ENCODE results near the gene PRKCH.

- TF ChIP-seq SP1 (CRISPR knock-in tag; conservative IDR thresholded peaks at IDR 0.05) (no peak), USF2 (CRISPR knock-in tag; IDR thresholded peaks at IDR 0.05) (no peak), ATF2 (CRISPR knock-in tag; IDR thresholded peaks at IDR 0.05; ENCODE audit: borderline replicate concordance, low read depth) (no peak), CTCF (IDR thresholded peaks at IDR 0.05) (no peak), MAX (CRISPR knock-in tag; IDR thresholded peaks at IDR 0.05) (peak; percentile 38; the same call in 1 of the 2 replicates)
Measured at GRCh38 chr14:61322011-61322798, 826 bp downstream of the PRKCH start.

All from WTC11 (cell line).